ENCODE data around the gene SPAG8.
A peak's percentile ranks its signal among the peaks of the same experiment; 100 is the strongest.

Gene SPAG8

GRCh38 chr9:35812025-35812602 is at the start of gene SPAG8:
SPAG8 (minus strand) TSS chr9:35812262; CDS start chr9:35812147, 115 bp downstream.
- peak; percentile 14 for FAIRE-seq

GRCh38 chr9:35861161-35861897 is 49.3 kb upstream of the SPAG8 start:
- FAIRE-seq: no peak

- FAIRE-seq: no peak
Measured at GRCh38 chr9:35859990-35860339, 47.9 kb upstream of the SPAG8 start.

- no peak for FAIRE-seq
Measured at GRCh38 chr9:35859310-35859989, 47.4 kb upstream of the SPAG8 start.

- FAIRE-seq: no peak
Measured at GRCh38 chr9:35858458-35858857, 46.4 kb upstream of the SPAG8 start.

GRCh38 chr9:35856882-35857281 is 44.8 kb upstream of the SPAG8 start:
- FAIRE-seq: no peak

GRCh38 chr9:35856206-35856605 is 44.1 kb upstream of the SPAG8 start:
- no peak for FAIRE-seq

GRCh38 chr9:35854091-35854762 is 42.2 kb upstream of the SPAG8 start:
- no peak for FAIRE-seq

- no peak for FAIRE-seq
Measured at GRCh38 chr9:35852876-35853865, 41.1 kb upstream of the SPAG8 start.

GRCh38 chr9:35852267-35852815 is 40.3 kb upstream of the SPAG8 start:
- FAIRE-seq: no peak

- FAIRE-seq: no peak
Measured at GRCh38 chr9:35847792-35848572, 35.9 kb upstream of the SPAG8 start.

GRCh38 chr9:35845824-35846771 is 34.0 kb upstream of the SPAG8 start:
- FAIRE-seq: no peak

- FAIRE-seq: no peak
Measured at GRCh38 chr9:35844628-35845270, 32.7 kb upstream of the SPAG8 start.

- FAIRE-seq: no peak
Measured at GRCh38 chr9:35842795-35843194, 30.7 kb upstream of the SPAG8 start.

- no peak for FAIRE-seq
Measured at GRCh38 chr9:35842020-35842745, 30.1 kb upstream of the SPAG8 start.

- no peak for FAIRE-seq
Measured at GRCh38 chr9:35841645-35841900, 29.5 kb upstream of the SPAG8 start.

GRCh38 chr9:35840881-35841644 is 29.0 kb upstream of the SPAG8 start:
- FAIRE-seq: no peak

GRCh38 chr9:35839926-35840325 is 27.9 kb upstream of the SPAG8 start:
- FAIRE-seq: no peak

Measured in colon (tissue), 2 donors.